G401 (cell line): ENCODE data around the gene SNX1. TPM values are rescaled to one million over a fixed set of nuclear protein-coding genes. Genes with fewer than 3 reads are reported as not detected.

Source experiments
- DNase-seq: peaks from one replicate; pipeline ENCODE4 v3.0.0-alpha.2; 2015; ENCODE audit warnings: low spot score
- in situ Hi-C: cut with HindIII; loops from 2 replicates; pipeline ENCODE4 v1.10.0; 2016; ENCODE audit warnings: low sequenced_read_pairs, mixed read lengths
- total RNA-seq: library from RNA; depleted of rRNA; stranded (reverse); fragments of >200 nt; shearing (Covaris generic); gene quantifications from 2 replicates; pipeline ENCODE4 v1.2.3, GENCODE V29; 2014

SNX1 gene
- total RNA-seq, 1 experiment from 2014 or later, result 136 TPM

GRCh38 chr15:64138331-64138941, 42.7 kb downstream of the SNX1 start:
- DNase-seq, result no peak
- in situ Hi-C loops, result no loop called here

- DNase-seq, result no peak
- in situ Hi-C loops, result no loop called here
Observed at GRCh38 chr15:64141798-64142512, 46.2 kb downstream of the SNX1 start.

GRCh38 chr15:64143276-64143675, 47.5 kb downstream of the SNX1 start:
- no peak for DNase-seq
- in situ Hi-C loops, result no loop called here

- DNase-seq, result no peak
- in situ Hi-C loops, result no loop called here
Observed at GRCh38 chr15:64144192-64144564, 48.4 kb downstream of the SNX1 start.

GRCh38 chr15:64144565-64145281, 48.9 kb downstream of the SNX1 start:
- in situ Hi-C loops, result no loop called here
- DNase-seq, result no peak

- DNase-seq, result no peak
- in situ Hi-C loops, result no loop called here
Observed at GRCh38 chr15:64146041-64146440, 50.3 kb downstream of the SNX1 start.

- in situ Hi-C loops, result no loop called here
- DNase-seq, result no peak
Observed at GRCh38 chr15:64146520-64146884, 50.7 kb downstream of the SNX1 start.

- in situ Hi-C loops, result no loop called here
Observed at GRCh38 chr15:64146885-64147681, 51.3 kb downstream of the SNX1 start.

GRCh38 chr15:64148168-64148567, 52.4 kb downstream of the SNX1 start:
- DNase-seq, result no peak
- in situ Hi-C loops, result no loop called here

More at GRCh38 chr15:64146885-64147681, 51.3 kb downstream of the SNX1 start:
- DNase-seq, result no peak

GRCh38 chr15:64148581-64148980, 52.8 kb downstream of the SNX1 start:
- in situ Hi-C loops, result no loop called here
- no peak for DNase-seq

GRCh38 chr15:64149424-64149823, 53.6 kb downstream of the SNX1 start:
- in situ Hi-C loops, result no loop called here
- DNase-seq, result peak; percentile 35

GRCh38 chr15:64149893-64150578, 54.3 kb downstream of the SNX1 start:
- in situ Hi-C loops, result no loop called here

GRCh38 chr15:64151727-64152506, 56.1 kb downstream of the SNX1 start, which contains the start of gene SNX22:
TSS of gene SNX22 (plus strand) at chr15:64151731. CDS start at chr15:64151776, 45 bp downstream.
- in situ Hi-C loops, result no loop called here
- no peak for DNase-seq

More at GRCh38 chr15:64149893-64150578, 54.3 kb downstream of the SNX1 start:
- no peak for DNase-seq

GRCh38 chr15:64152507-64153387, 57.0 kb downstream of the SNX1 start:
- DNase-seq, result peak; percentile 51
- in situ Hi-C loops, result no loop called here

GRCh38 chr15:64153480-64154367, 57.9 kb downstream of the SNX1 start:
- in situ Hi-C loops, result no loop called here
- peak; percentile 90 for DNase-seq
